Right kidney (tissue), 1 donor: ENCODE data around the gene SMIM23.

Experiments
- DNase-seq: peaks from one replicate; pipeline ENCODE4 v3.0.0-alpha.2; 2016

Gene SMIM23

DNA sequence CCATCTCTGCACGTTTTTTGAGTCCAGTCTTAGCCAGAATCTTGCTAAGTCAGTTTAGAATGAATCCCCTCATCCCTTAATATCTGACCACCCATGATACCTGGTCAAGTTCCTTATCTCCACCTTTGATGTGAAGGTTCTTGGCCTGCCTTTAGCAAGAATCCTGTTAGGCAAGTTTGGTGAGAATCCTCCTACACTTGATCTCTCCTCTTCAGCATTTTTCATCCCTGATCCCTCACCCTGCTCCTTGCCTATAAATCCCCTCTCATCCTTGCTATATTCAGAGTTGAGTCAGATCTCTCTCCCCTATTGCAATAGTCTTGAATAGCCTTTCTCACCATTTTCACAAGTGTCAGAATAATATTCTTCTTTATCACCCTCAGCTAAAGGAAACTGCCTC lies 31.0 kb downstream of the SMIM23 start:
- no peak for DNase-seq

DNA sequence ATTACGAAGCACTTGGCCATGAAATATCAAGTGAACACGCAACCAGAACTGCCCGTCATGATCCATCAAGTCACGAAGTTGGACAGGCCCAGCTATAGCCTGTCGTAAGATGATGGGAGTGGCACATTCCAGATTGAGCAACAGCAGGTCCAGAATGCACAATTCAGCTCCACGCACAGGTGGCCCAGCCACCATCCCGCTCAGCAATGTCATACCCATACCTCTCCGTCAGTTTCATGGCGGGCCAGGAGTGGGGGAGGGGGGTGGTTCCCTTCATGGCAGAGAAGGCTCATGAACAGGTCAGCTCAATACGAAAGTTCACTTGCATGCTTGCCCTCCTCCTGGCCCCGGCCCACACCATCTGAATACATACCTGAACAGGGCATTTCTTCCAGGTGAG lies 34.9 kb downstream of the SMIM23 start:
- DNase-seq: no peak

- no peak for DNase-seq
Measured at GRCh38 chr5:171821286-171821685, 35.7 kb downstream of the SMIM23 start.

GRCh38 chr5:171823269-171823668 lies 37.7 kb downstream of the SMIM23 start:
- DNase-seq: no peak

DNA sequence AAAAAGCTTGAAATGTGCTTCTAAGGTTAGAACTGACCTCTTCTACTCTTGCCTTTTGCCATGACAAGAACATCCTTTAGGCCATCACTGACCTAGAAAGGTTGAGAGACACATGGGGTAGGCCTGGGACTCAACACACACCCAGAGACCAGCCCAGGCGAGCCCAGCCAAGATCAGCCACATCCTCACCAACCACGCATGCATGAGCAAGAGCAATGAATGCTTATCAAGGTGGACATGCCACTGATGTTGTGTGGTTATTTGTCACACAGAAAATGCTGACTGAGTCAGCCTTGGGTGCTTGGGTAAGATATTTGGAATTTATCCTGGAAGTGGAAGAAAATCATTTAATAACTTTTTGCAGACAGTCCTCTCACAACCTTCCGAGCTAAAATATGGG lies 39.4 kb downstream of the SMIM23 start:
- DNase-seq: no peak

DNA sequence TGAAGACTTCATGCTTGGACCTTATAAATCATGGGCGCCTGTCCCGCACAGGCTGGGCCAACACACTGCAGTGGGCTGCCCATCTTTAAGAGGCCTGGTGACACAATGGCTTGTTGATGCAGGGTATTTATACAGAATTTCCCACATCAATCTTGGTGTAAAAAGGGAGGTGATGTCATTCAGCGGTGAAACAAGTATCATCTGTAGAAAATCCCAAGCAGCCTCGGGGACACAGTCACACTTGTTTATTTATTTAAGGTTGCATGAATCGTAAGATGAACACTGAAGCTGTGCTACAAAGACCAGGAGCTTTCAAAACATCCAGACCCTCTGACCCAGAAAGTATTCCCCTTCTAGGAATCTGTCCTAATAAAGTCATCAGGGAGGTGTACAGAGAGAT lies 40.5 kb downstream of the SMIM23 start:
- no peak for DNase-seq

DNA sequence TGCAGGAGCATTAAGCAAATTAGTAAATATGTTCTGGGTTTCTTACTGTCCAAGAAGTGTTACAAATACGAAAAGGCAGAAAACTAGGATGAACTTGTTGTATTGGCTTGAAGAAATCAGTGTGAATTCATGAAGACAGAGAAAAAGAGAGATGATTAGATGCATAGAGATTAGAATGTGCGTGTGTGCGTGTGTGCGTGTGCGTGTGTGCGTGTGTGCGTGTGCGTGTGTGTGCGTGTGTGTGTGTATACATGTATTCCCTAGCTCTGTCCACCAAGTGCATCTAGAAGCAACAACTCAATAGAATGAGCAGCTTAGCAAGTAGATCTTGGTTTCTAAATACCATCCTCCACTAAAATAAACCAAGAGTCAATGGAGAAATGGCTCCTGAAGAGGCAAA lies 41.5 kb downstream of the SMIM23 start:
- DNase-seq: no peak

- no peak for DNase-seq
Measured at GRCh38 chr5:171830686-171831085, 45.1 kb downstream of the SMIM23 start.

DNA sequence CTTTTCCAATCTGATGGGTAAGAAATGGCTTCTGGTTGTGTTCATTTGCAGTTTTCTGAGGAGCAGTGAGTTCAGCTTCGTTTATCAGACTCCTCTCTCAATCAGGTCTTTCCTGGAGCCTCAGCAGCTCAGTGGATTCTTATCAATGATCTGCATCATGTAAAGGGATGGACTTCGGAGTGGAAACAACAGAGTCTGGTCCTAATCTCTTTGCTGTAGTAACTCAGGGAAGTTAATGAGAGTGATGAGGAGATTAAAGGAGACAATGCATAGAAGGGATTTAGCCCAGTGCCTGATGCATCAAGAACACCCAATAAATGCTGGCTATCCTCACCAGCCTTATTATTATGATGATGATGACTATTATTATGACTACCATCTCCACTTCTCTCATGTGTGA lies 47.2 kb downstream of the SMIM23 start:
- DNase-seq: no peak

DNA sequence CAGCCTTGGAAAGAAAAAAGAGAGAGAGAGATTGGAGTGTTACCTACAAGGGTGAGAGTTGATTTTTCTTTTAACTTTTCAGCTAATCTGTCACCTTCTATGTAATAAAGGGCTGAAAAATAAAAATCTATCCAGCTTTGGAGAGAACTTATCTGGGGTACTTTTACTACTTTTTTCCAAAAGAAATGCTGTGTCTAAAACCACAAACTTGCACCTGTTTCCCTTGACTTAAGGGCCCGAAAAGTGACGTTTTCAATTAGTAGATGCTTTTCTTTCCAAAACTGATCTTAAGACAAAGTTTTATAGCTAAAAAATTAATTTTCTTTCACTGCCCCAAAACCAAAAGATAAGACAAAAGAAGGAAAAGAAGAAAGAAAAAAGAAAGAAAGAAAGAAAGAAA lies 48.8 kb downstream of the SMIM23 start:
- no peak for DNase-seq

DNA sequence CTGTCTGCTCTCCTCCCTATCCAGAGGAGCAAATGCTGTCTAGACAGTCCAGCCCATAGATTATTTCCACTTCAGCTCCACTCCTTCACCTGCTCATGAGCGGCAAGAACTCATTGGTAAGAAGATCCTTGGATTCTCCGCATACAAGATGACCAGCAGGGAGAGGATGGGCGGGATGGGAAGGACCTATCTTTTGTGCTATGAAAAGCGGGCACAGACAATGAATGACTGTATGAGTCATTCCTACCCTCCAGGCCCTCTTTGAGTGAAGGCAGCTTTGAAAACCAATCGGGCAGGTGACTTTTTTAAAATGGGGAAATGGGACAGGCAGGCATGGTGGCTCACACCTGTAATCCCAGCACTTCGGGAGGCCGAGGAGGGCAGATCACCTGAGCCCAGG lies 49.4 kb downstream of the SMIM23 start:
- no peak for DNase-seq

GRCh38 chr5:171837522-171837921 lies 51.9 kb downstream of the SMIM23 start:
- DNase-seq: no peak

DNA sequence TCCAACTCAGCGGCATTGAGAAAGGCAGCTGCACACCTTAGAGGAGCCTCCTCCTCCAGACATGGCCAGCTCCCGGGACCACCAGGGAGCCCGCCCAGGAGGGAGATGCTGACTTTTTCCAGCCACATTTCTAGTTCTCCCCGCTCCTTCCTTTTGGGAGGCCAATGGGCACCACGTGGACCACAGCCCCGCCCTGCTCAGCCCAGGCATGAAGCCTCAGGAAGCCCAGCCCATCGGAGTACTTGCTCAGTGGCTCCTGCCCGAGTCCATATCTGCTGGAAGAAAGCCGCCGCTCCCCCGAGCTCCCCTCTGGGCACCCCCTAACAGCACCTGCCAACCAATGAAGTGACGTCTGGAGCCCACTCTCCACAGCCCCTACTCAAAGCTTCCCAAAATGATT lies 52.4 kb downstream of the SMIM23 start:
- no peak for DNase-seq

GRCh38 chr5:171839112-171839511 lies 53.5 kb downstream of the SMIM23 start:
- DNase-seq: no peak

GRCh38 chr5:171840066-171840465 lies 54.4 kb downstream of the SMIM23 start:
- no peak for DNase-seq
